ENCODE data around the gene MED22.
"Not testable (repeated sequence)": the region's sequence is repeated elsewhere in the genome, so short reads cannot be mapped to it uniquely, and the experiment has no call there.

MED22 gene

DNA sequence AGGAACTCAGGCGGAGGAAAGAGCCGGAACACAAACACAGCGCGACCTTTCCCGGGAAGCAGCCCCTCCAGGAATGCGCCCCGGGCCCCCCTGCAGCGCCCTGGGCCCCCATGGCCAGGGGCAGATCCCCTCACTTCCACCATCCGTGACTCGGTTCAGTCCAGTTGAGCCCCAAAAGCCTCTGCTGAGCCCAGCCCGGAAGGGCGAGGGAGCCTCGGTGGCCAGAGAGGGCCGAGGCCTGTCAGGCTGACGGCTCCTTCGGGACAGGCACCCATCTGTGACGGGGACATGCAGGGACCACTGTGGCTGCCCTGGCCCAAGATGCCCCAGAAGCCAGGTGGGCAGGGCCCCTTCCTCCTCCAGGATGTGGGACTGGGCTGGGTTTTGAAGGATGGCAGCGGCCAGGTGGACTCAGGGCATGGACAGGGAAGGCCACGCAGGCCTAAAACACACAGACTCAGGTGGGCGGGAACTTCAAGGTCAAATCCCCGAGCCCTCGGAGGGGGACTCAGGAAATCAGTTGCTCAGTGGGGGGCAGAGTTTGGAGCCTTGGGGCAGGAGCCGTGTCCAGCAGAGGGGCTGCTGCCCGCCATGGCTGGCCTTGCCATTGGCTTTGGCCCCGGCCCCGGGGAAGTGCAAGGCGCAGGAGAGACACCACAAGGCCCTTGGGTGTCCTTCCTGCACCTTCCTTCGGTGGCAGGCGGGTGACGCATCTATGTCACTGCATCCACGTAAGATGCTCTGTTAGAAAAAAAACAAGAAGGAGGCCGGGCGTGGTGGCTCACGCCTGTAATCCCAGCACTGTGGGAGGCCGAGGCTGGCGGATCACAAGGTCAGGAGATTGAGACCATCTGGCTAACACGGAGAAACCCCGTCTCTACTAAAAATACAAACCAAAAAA lies 43.2 kb downstream of the MED22 start:
- H3K4me1 ChIP-seq (ENCODE audit: control insufficient read depth, insufficient read depth, low read length, poor library complexity, severe bottlenecking), result no peaks in the 10 kb centered on the region
- H3K36me3 ChIP-seq (ENCODE audit: control insufficient read depth, insufficient read depth, low read length), result no peaks in the 10 kb centered on the region
- no peaks in the 10 kb centered on the region for H3K9me3 ChIP-seq (ENCODE audit: control insufficient read depth, low read length)
- WGBS, 2 experiments (ENCODE audit: insufficient coverage in 2 of 2), result 92% methylated on average over 29 to 34 of the region's 38 CpGs
- no peak overlapping the region for H3K27ac ChIP-seq (ENCODE audit: low read depth, low read length, severe bottlenecking)
- no peak overlapping the region for H3K4me3 ChIP-seq (ENCODE audit: extremely low read depth, insufficient read depth, low read length, poor library complexity, severe bottlenecking)

DNA sequence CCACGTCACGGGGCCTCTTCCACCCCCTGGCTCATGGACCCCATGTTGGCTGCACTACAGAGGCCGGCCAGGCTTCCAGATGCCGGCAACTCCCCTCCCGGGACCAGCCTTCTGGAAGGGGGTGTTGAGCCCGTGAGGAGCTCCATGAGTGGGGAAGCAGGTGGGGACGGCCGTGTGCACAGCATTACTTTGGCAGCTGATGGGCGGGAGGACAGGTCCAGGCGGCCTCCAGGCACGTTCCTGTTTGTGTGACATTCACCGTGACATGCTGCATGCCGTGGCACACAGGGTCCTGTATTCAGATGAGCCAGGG lies 43.8 kb downstream of the MED22 start:
- 85 to 95% methylated on average over 11 to 13 of the region's 13 CpGs for WGBS, 2 experiments (ENCODE audit: insufficient coverage in 2 of 2)
- Histone ChIP-seq H3K27ac (ENCODE audit: low read depth, low read length, severe bottlenecking) (no peak overlapping the region), H3K9me3 (ENCODE audit: control insufficient read depth, low read length) (no peaks in the 10 kb centered on the region), H3K36me3 (ENCODE audit: control insufficient read depth, insufficient read depth, low read length) (no peaks in the 10 kb centered on the region), H3K4me3 (ENCODE audit: extremely low read depth, insufficient read depth, low read length, poor library complexity, severe bottlenecking) (no peak overlapping the region), H3K4me1 (ENCODE audit: control insufficient read depth, insufficient read depth, low read length, poor library complexity, severe bottlenecking) (no peaks in the 10 kb centered on the region)

GRCh38 chr9:133303266-133304157 lies 44.4 kb downstream of the MED22 start:
- H3K4me3 ChIP-seq (ENCODE audit: extremely low read depth, insufficient read depth, low read length, poor library complexity, severe bottlenecking), result no peak overlapping the region
- no peaks in the 10 kb centered on the region for H3K36me3 ChIP-seq (ENCODE audit: control insufficient read depth, insufficient read depth, low read length)
- no peaks in the 10 kb centered on the region for H3K9me3 ChIP-seq (ENCODE audit: control insufficient read depth, low read length)
- H3K27ac ChIP-seq (ENCODE audit: low read depth, low read length, severe bottlenecking), result no peak overlapping the region
- H3K4me1 ChIP-seq (ENCODE audit: control insufficient read depth, insufficient read depth, low read length, poor library complexity, severe bottlenecking), result no peaks in the 10 kb centered on the region
- 79 to 80% methylated on average over 16 of the region's 26 CpGs for WGBS, 2 experiments (ENCODE audit: insufficient coverage in 2 of 2)

DNA sequence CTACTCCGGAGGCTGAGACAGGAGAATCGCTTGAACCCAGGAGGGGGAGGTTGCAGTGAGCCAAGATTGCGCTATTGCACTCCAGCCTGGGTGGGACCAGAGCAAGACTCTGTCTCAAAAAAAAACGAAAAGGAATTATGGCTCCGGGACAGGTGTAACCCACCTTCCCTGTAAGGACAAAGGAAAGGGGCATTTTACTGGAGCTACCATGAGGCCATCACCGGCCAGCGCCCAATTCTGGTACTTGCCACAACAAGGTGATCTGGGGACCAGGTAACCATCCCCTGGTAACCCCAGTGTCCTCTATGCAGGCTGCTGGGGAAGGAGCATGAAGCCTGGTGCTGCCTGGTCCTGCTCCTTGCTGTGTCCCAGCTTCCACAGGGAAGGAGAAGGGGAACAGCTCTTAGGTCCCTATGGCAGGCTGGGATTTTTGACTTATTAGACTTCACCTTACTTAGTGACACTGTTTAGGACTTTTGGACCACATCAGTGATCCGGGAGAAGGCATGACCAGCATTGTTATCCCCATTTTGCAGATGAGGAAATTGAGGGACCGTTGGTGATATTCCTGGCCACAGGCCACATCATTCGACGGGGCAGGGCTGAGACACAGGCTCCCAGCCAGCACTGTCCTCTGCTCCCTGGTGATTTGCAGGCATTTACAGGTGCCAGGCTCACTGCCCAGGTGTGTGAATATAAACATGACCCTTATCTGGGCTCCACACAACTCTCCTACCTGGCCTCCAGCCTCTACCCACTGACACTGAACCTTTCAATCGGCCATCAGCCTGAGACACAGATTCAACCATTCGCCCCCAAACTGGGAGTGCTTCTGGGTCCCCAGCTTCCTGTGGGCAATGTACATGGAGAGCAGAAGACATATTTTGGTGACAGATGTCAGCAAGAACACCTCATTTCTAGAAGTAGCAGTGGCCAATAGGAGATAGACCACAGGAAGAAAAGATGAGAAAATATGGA lies 46.4 kb downstream of the MED22 start:
- 87 to 92% methylated on average over 11 of the region's 13 CpGs for WGBS, 2 experiments (ENCODE audit: insufficient coverage in 2 of 2)
- Histone ChIP-seq H3K27ac (ENCODE audit: low read depth, low read length, severe bottlenecking) (no peak overlapping the region), H3K36me3 (ENCODE audit: control insufficient read depth, insufficient read depth, low read length) (no peaks in the 10 kb centered on the region)

GRCh38 chr9:133299996-133300395 lies 47.9 kb downstream of the MED22 start:
- not testable (repeated sequence) for H3K4me3 ChIP-seq (ENCODE audit: extremely low read depth, insufficient read depth, low read length, poor library complexity, severe bottlenecking); H3K36me3 ChIP-seq (ENCODE audit: control insufficient read depth, insufficient read depth, low read length); H3K9me3 ChIP-seq (ENCODE audit: control insufficient read depth, low read length); H3K27ac ChIP-seq (ENCODE audit: low read depth, low read length, severe bottlenecking); H3K4me1 ChIP-seq (ENCODE audit: control insufficient read depth, insufficient read depth, low read length, poor library complexity, severe bottlenecking)
- WGBS, 2 experiments (ENCODE audit: insufficient coverage in 2 of 2), result 84 to 97% methylated on average over 6 to 8 of the region's 16 CpGs

More for the DNA sequence above, 46.4 kb downstream of the MED22 start:
- H3K4me1 ChIP-seq (ENCODE audit: control insufficient read depth, insufficient read depth, low read length, poor library complexity, severe bottlenecking), result no peaks in the 10 kb centered on the region
- no peaks in the 10 kb centered on the region for H3K9me3 ChIP-seq (ENCODE audit: control insufficient read depth, low read length)
- no peak overlapping the region for H3K4me3 ChIP-seq (ENCODE audit: extremely low read depth, insufficient read depth, low read length, poor library complexity, severe bottlenecking)

GRCh38 chr9:133294257-133294656 lies 53.7 kb downstream of the MED22 start:
- 60 to 75% methylated on average over 1 of the region's 1 CpG for WGBS, 2 experiments (ENCODE audit: insufficient coverage in 2 of 2)
- peaks cover 25% of the 10 kb centered on the region for H3K9me3 ChIP-seq (ENCODE audit: control insufficient read depth, low read length)

DNA sequence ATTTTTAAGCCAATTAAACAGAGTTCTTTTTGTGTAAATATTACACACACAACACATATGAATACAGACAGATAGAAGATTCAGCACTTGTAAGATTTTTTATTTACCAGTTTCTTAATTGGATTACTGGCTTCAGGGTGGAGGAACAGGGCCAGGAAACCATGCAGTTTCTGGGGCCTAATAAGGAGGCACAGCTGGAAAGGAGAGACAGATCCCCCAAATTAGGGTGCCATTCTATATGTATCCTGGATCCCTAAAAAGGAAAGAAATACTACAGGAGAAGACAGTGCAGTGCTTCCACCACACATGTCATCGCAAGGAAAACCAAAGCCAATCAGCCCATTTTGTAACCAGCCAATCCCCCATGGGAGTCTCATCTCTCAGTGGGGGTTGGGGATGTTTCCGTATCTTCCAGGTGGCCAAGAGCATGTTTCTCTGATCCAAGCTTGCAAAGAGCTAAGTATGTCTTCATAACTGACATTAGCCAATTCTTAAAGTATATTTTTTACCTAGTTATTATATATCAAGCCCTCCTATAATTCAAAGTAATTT lies 57.1 kb downstream of the MED22 start:
- no CpG with 5 or more reads among the region's 2 CpGs for WGBS, 2 experiments (ENCODE audit: insufficient coverage in 2 of 2)
- H3K27ac ChIP-seq (ENCODE audit: low read depth, low read length, severe bottlenecking), result no peak overlapping the region
- H3K36me3 ChIP-seq (ENCODE audit: control insufficient read depth, insufficient read depth, low read length), result no peaks in the 10 kb centered on the region
- H3K4me3 ChIP-seq (ENCODE audit: extremely low read depth, insufficient read depth, low read length, poor library complexity, severe bottlenecking), result no peak overlapping the region
- H3K4me1 ChIP-seq (ENCODE audit: control insufficient read depth, insufficient read depth, low read length, poor library complexity, severe bottlenecking), result no peaks in the 10 kb centered on the region
- peaks cover 44% of the 10 kb centered on the region for H3K9me3 ChIP-seq (ENCODE audit: control insufficient read depth, low read length)

More at GRCh38 chr9:133294257-133294656, 53.7 kb downstream of the MED22 start:
- Histone ChIP-seq H3K36me3 (ENCODE audit: control insufficient read depth, insufficient read depth, low read length) (no peaks in the 10 kb centered on the region), H3K4me3 (ENCODE audit: extremely low read depth, insufficient read depth, low read length, poor library complexity, severe bottlenecking) (no peak overlapping the region), H3K4me1 (ENCODE audit: control insufficient read depth, insufficient read depth, low read length, poor library complexity, severe bottlenecking) (no peaks in the 10 kb centered on the region), H3K27ac (ENCODE audit: low read depth, low read length, severe bottlenecking) (no peak overlapping the region)

Measured in mesodermal cell (in vitro differentiated cells).